PC-3 (cell line): ENCODE data around the gene RBM6.

ENCODE experiments used
- CTCF ChIP-seq: fragments of 300-600 bp; sonication (generic); conservative IDR thresholded peaks from 2 replicates; pipeline ENCODE4 v1.5.1; 2017; ENCODE audit warnings: antibody characterized with exemption, low read depth, mild to moderate bottlenecking, low read length
- EZH2phosphoT487 ChIP-seq: fragments of 300-600 bp; sonication (generic); IDR thresholded peaks from 2 replicates; pipeline ENCODE4 v1.6.1; 2018; ENCODE audit warnings: mild to moderate bottlenecking, antibody characterized with exemption, low read length, borderline replicate concordance

- TF ChIP-seq CTCF (no peak), EZH2phosphoT487 (no peak)
These were observed 183.6 kb downstream of the RBM6 start for GRCh38 chr3:50123394-50124051.
